Mucosa of stomach (tissue), 1 donor: ENCODE data around the gene SPATA31C2.
"Not testable (repeated sequence)": the region's sequence is repeated elsewhere in the genome, so short reads cannot be mapped to it uniquely, and the experiment has no call there.

Source experiments
- H3K27me3 ChIP-seq: one replicate; pipeline ENCODE4 v1.7.0; 2013; ENCODE audit warnings: mild to moderate bottlenecking, low read length; ENCODE audit not compliant: control insufficient read depth, insufficient read depth
- H3K36me3 ChIP-seq: one replicate; pipeline ENCODE4 v1.7.0; 2013; ENCODE audit warnings: low read length; ENCODE audit not compliant: control insufficient read depth, insufficient read depth
- H3K4me1 ChIP-seq: one replicate; pipeline ENCODE4 v1.7.0; 2013; ENCODE audit warnings: mild to moderate bottlenecking, low read length; ENCODE audit not compliant: control insufficient read depth, insufficient read depth
- H3K4me3 ChIP-seq: one replicate; pipeline ENCODE4 v1.7.0; 2013; ENCODE audit warnings: low read length
- H3K9ac ChIP-seq: one replicate; pipeline ENCODE4 v1.7.0; 2013; ENCODE audit warnings: mild to moderate bottlenecking, low read length, moderate library complexity
- H3K9me3 ChIP-seq: one replicate; pipeline ENCODE4 v1.7.0; 2013; ENCODE audit warnings: mild to moderate bottlenecking, low read length, moderate library complexity; ENCODE audit not compliant: control insufficient read depth
- donor health status: Pancreatic carcinoma.

Gene SPATA31C2

DNA sequence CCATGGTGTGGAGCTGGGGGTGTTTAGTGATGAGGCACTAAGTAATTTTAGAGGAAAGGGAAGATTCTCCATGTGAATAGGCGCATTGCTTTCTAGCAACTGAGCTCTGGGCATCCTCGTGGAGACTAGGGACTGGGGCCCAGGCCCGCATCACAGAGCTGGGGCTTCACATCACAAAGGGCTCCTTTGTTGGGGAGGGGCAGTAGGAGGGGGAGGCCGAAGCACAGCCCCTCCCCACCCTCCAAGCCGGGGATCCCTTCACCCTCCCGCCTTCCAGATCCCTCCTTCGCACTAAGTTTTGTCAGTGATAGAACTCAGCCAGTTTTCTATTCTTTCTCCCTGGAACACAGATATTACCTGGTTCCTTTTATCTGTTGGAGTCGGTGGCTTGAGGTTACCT lies at the start of gene SPATA31C2:
Gene SPATA31C2 (minus strand): TSS at position 101 of the 400 bp plus-strand sequence. CDS start 29 bp downstream, at position 72.
- not testable (repeated sequence) for H3K4me1 ChIP-seq, H3K36me3 ChIP-seq, H3K9ac ChIP-seq, H3K9me3 ChIP-seq, H3K27me3 ChIP-seq, H3K4me3 ChIP-seq

GRCh38 chr9:88187631-88188030 lies 49.4 kb upstream of the SPATA31C2 start:
- H3K9me3 ChIP-seq, result no peaks in the 10 kb centered on the region
- H3K4me3 ChIP-seq, result no peak overlapping the region
- no peak overlapping the region for H3K9ac ChIP-seq
- no peaks in the 10 kb centered on the region for H3K4me1 ChIP-seq
- H3K27me3 ChIP-seq, result no peaks in the 10 kb centered on the region
- no peaks in the 10 kb centered on the region for H3K36me3 ChIP-seq

DNA sequence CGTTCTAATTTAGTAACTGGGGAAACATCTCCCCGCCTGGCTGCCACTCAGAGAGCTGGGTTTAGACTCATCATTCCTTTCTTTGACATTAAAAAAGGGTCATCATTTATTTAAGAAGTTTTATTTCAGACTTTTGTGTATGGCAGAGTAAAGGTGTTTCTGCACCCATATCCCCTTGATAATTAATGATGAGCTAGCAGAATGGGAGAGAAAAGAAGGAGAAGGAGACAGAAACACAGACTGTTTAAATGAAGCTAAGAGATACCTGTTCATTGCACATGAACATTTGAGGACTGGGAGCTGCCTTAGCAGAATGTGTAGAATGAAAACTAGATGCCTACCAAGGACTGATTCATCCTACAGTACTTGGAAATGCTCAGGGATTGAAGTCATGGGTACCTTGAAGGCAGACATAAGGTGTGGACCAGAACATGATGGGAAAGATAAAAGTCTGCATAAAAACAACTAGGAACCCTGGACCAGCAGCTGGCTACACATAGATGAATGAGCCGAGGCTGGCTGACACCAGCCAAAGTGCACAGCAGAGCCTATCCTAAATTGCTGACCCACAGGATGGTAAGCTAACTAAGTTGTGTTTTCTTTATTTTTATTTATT lies 48.3 kb upstream of the SPATA31C2 start:
- H3K4me3 ChIP-seq, result no peak overlapping the region
- H3K9me3 ChIP-seq, result no peaks in the 10 kb centered on the region
- H3K27me3 ChIP-seq, result no peaks in the 10 kb centered on the region

DNA sequence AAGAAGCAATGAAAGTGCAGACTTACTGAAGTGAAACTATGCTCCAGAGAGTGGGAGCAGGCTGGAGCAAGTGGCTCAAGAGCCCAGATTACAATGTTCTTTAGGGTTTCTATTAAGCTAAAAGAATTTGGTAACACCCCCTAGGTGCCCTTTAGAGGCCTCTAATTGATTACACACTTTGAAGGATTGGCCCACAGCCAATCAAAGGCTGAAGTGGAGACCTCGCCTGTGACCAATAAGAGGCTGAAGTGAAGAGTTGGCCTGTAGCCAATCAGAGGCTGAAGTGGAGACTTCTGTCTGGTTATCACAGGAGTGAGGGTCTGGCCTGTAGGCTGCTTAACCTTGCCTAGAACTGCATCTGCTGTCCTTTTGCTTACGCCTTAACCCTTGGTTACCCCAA lies 46.7 kb upstream of the SPATA31C2 start:
- Histone ChIP-seq H3K9ac (no peak overlapping the region), H3K9me3 (no peaks in the 10 kb centered on the region), H3K36me3 (no peaks in the 10 kb centered on the region), H3K4me3 (no peak overlapping the region), H3K4me1 (no peaks in the 10 kb centered on the region), H3K27me3 (no peaks in the 10 kb centered on the region)

More for the DNA sequence above, 48.3 kb upstream of the SPATA31C2 start:
- H3K36me3 ChIP-seq, result no peaks in the 10 kb centered on the region
- no peak overlapping the region for H3K9ac ChIP-seq
- no peaks in the 10 kb centered on the region for H3K4me1 ChIP-seq

DNA sequence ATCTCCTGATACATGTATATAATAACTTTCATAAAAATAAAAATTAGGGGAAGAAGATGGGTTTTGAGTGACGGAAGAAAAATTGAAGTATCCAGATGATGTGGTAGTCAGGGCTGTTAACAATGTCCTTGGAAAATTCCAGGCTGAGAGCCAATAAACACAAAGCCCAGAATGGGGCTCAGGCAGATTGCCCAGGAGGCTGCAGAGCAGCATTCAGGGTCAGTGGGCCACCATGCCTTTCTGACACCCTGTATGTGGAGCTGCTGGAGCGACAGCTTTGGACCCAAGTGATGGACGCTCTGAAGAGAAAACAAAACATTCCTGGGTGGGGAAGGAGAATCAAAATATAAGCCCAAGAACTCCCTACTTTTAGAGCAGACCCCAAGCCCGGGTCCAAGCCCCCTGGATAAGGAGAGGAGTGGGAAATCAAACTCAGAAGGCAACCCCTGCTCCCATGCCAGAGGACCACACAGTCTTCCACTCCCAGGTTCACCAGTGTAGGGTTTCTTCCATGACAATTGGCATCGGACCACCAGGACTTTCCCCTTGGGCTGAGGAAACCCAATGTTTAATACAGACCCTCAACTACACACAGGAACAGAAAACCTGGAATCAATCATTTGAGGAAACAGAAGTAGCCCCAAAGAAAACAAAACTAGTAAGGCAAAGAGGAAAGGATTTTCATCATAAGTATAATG lies 45.7 kb upstream of the SPATA31C2 start:
- no peaks in the 10 kb centered on the region for H3K27me3 ChIP-seq
- H3K9ac ChIP-seq, result no peak overlapping the region

GRCh38 chr9:88182501-88182900 lies 44.2 kb upstream of the SPATA31C2 start:
- no peaks in the 10 kb centered on the region for H3K27me3 ChIP-seq
- H3K9ac ChIP-seq, result no peak overlapping the region

More for the DNA sequence above, 45.7 kb upstream of the SPATA31C2 start:
- Histone ChIP-seq H3K9me3 (no peaks in the 10 kb centered on the region), H3K36me3 (no peaks in the 10 kb centered on the region), H3K4me1 (no peaks in the 10 kb centered on the region), H3K4me3 (no peak overlapping the region)

DNA sequence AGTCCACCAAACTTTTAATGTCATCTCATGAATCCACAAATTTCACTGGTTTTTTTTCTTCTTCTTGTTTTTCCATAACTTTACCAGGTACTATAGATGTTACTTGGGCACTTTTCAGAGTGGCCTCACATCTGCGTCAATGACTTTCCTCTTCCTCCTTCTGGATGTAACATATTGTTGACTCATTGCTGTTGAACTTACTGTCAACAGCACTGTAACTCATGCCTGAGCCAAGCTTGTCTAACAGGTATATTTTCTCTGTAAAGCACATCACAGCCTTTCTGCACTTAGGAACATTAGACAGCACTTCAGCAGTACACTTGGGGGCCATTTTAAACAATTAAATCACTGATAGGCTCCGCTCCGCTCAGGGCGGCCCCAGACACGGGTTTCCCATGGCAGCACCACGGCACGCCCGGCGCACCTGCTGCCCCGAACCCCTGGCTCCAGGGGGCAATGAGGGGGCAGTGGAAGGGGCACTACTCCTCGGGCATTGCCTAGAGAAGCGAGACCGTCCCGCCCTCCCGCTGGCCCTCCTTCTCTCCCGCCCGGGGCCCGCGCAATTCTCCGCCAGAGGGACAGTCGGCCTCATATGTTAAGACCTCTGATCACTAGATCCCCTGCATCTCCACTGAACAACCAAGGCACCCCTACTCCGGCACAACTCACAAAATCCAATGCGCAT lies 41.9 kb upstream of the SPATA31C2 start:
- Histone ChIP-seq H3K9ac (no peak overlapping the region), H3K36me3 (no peaks in the 10 kb centered on the region), H3K4me1 (no peaks in the 10 kb centered on the region), H3K27me3 (no peaks in the 10 kb centered on the region), H3K9me3 (no peaks in the 10 kb centered on the region), H3K4me3 (no peak overlapping the region)

More at GRCh38 chr9:88182501-88182900, 44.2 kb upstream of the SPATA31C2 start:
- H3K9me3 ChIP-seq, result no peaks in the 10 kb centered on the region
- no peak overlapping the region for H3K4me3 ChIP-seq
- no peaks in the 10 kb centered on the region for H3K4me1 ChIP-seq
- no peaks in the 10 kb centered on the region for H3K36me3 ChIP-seq

DNA sequence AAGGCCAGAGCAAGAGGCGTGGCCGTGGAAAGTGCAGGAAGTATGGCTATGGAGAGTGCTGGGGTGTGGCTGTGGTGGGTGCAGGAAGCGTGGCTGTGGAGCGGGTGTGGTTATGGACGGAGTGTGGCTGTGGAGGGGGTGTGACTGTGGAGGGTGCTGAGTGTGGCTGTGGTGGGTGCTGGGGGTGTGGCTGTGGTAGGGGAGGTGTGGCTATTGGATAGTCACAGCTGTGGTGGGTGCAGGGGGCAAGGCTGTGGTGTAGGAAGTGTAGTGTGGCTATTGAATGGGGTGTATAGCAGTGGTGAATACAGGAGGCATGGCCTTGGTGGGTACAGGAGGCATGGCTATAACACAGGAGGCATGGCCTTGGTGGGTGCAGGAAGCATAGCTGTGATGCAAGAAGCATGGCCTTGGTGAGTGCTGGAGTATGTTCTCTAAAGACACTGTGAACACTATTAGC lies 40.8 kb upstream of the SPATA31C2 start:
- Histone ChIP-seq H3K9me3 (no peaks in the 10 kb centered on the region), H3K27me3 (no peaks in the 10 kb centered on the region), H3K9ac (no peak overlapping the region), H3K4me3 (no peak overlapping the region), H3K4me1 (no peaks in the 10 kb centered on the region), H3K36me3 (no peaks in the 10 kb centered on the region)

- Histone ChIP-seq H3K9me3 (no peaks in the 10 kb centered on the region), H3K4me1 (no peaks in the 10 kb centered on the region), H3K36me3 (no peaks in the 10 kb centered on the region), H3K9ac (no peak overlapping the region), H3K27me3 (no peaks in the 10 kb centered on the region), H3K4me3 (no peak overlapping the region)
Measured at GRCh38 chr9:88178641-88179040, 40.4 kb upstream of the SPATA31C2 start.

- H3K27me3 ChIP-seq, result no peaks in the 10 kb centered on the region
- no peaks in the 10 kb centered on the region for H3K9me3 ChIP-seq
- no peak overlapping the region for H3K9ac ChIP-seq
- no peaks in the 10 kb centered on the region for H3K4me1 ChIP-seq
- no peaks in the 10 kb centered on the region for H3K36me3 ChIP-seq
- no peak overlapping the region for H3K4me3 ChIP-seq
Measured at GRCh38 chr9:88177371-88177770, 39.1 kb upstream of the SPATA31C2 start.

DNA sequence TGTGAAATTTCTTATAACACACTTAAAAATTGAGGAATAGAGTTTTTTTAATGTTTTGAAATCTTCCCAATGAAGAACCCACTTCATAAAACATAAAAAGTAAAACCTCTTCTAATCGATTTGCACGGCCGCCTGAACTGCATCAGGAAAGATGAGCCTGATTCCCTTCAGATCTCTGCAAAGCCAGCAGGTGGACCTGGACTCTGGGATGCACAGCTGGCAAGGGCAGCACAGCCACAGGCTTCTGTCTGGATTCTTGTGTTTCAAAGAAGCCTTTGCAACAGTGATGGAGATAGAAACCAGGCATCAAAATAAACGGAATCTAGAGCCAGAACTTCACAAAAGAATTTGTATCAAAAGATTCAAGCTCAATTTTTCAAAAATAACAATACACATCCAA lies 36.0 kb upstream of the SPATA31C2 start:
- Histone ChIP-seq H3K27me3 (no peaks in the 10 kb centered on the region), H3K36me3 (no peaks in the 10 kb centered on the region), H3K9ac (no peak overlapping the region), H3K4me1 (no peaks in the 10 kb centered on the region), H3K9me3 (no peaks in the 10 kb centered on the region), H3K4me3 (no peak overlapping the region)

- no peaks in the 10 kb centered on the region for H3K4me1 ChIP-seq
- H3K9ac ChIP-seq, result no peak overlapping the region
- no peaks in the 10 kb centered on the region for H3K27me3 ChIP-seq
- H3K4me3 ChIP-seq, result no peak overlapping the region
- H3K9me3 ChIP-seq, result no peaks in the 10 kb centered on the region
- H3K36me3 ChIP-seq, result no peaks in the 10 kb centered on the region
Measured at GRCh38 chr9:88173378-88173999, 35.2 kb upstream of the SPATA31C2 start.
